Astrocyte (in vitro differentiated cells and primary cell): Measurements from ENCODE around the gene INPP5A. TPM values are rescaled to one million over a fixed set of nuclear protein-coding genes. Genes with fewer than 3 reads are reported as not detected.
"Not testable (repeated sequence)": the region's sequence is repeated elsewhere in the genome, so short reads cannot be mapped to it uniquely, and the experiment has no call there.

Experiments used
- DNase-seq: peaks from one replicate; pipeline ENCODE4 v3.0.0-alpha.2; 2010; ENCODE audit warnings: low read depth
- FAIRE-seq: peaks from 2 replicates; lab custom pipeline; 2011; peaks lifted over from hg19 to GRCh38; lab: Jason Lieb, UNC
- H2AFZ ChIP-seq: 2 replicates; pipeline ENCODE4 v1.6.0; 2012; ENCODE audit warnings: low read depth, low read length, inconsistent platforms
- H3K27ac ChIP-seq: 2 replicates; pipeline ENCODE4 v1.5.1; 2011; ENCODE audit warnings: low read depth, low read length, inconsistent platforms
- H3K27me3 ChIP-seq: 2 replicates; pipeline ENCODE4 v1.6.0; 2011; ENCODE audit warnings: low read length, inconsistent platforms; ENCODE audit not compliant: insufficient read depth
- H3K36me3 ChIP-seq: 2 replicates; pipeline ENCODE4 v1.5.1; 2011; ENCODE audit warnings: low read length, inconsistent platforms; ENCODE audit not compliant: insufficient read depth
- H3K4me1 ChIP-seq: 2 replicates; pipeline ENCODE4 v1.5.1; 2011; ENCODE audit warnings: low read length, inconsistent platforms; ENCODE audit not compliant: insufficient read depth
- H3K4me2 ChIP-seq: 2 replicates; pipeline ENCODE4 v1.6.0; 2012; ENCODE audit warnings: low read length, inconsistent platforms
- H3K4me3 ChIP-seq: 2 replicates; pipeline ENCODE4 v1.5.1; 2011; ENCODE audit warnings: low read depth, mild to moderate bottlenecking, low read length, inconsistent platforms; ENCODE audit not compliant: insufficient read depth
- H3K79me2 ChIP-seq: 2 replicates; pipeline ENCODE4 v1.6.0; 2012; ENCODE audit warnings: mild to moderate bottlenecking, low read length, inconsistent platforms; ENCODE audit not compliant: insufficient read depth
- H3K9ac ChIP-seq: 2 replicates; pipeline ENCODE4 v1.6.0; 2012; ENCODE audit warnings: mild to moderate bottlenecking, low read length, inconsistent platforms
- H3K9me3 ChIP-seq: 2 replicates; pipeline ENCODE4 v1.5.1; 2012; ENCODE audit warnings: low read depth, mild to moderate bottlenecking, low read length, inconsistent platforms; ENCODE audit not compliant: insufficient read depth
- H4K20me1 ChIP-seq: 2 replicates; pipeline ENCODE4 v1.6.0; 2012; ENCODE audit warnings: low read length, inconsistent platforms; ENCODE audit not compliant: insufficient read depth
- H3K27ac Mint-ChIP-seq: one replicate; pipeline ENCODE4 v1.8.0; 2021; ENCODE audit warnings: mild to moderate bottlenecking, mixed read lengths; ENCODE audit not compliant: unreplicated experiment
- H3K27me3 Mint-ChIP-seq: one replicate; pipeline ENCODE4 v1.8.0; 2021; ENCODE audit warnings: low read depth, mixed read lengths; ENCODE audit not compliant: unreplicated experiment
- H3K36me3 Mint-ChIP-seq: one replicate; pipeline ENCODE4 v1.8.0; 2021; ENCODE audit warnings: low read depth, mixed read lengths; ENCODE audit not compliant: unreplicated experiment
- H3K4me1 Mint-ChIP-seq: one replicate; pipeline ENCODE4 v1.8.0; 2021; ENCODE audit warnings: low read depth, mixed read lengths; ENCODE audit not compliant: unreplicated experiment
- H3K4me3 Mint-ChIP-seq: one replicate; pipeline ENCODE4 v1.8.0; 2021; ENCODE audit warnings: mild to moderate bottlenecking, moderate library complexity, mixed read lengths; ENCODE audit not compliant: unreplicated experiment
- H3K9me3 Mint-ChIP-seq: one replicate; pipeline ENCODE4 v1.8.0; 2021; ENCODE audit warnings: mild to moderate bottlenecking, mixed read lengths; ENCODE audit not compliant: unreplicated experiment
- CTCF ChIP-seq: IDR thresholded peaks from 2 replicates; pipeline ENCODE4 v1.5.1; 2011; ENCODE audit warnings: low read depth, mild to moderate bottlenecking, inconsistent platforms, low read length, moderate library complexity; ENCODE audit not compliant: insufficient read depth
- EZH2 ChIP-seq: IDR thresholded peaks from 2 replicates; pipeline ENCODE4 v1.6.1; 2012; ENCODE audit warnings: mild to moderate bottlenecking, low read length, inconsistent platforms; ENCODE audit not compliant: insufficient read depth
- total RNA-seq: library from RNA; stranded (reverse); gene quantifications from 2 replicates; pipeline ENCODE4 v1.2.1, GENCODE V29; 2021

INPP5A gene
- total RNA-seq, 1 donor from 2014 or later = 39.1 TPM

GRCh38 chr10:132671228-132672154 lies 133.9 kb downstream of the INPP5A start:
- H3K4me1 ChIP-seq = peaks cover 23% of the 10 kb centered on the region
- Mint-ChIP-seq H3K9me3 (peaks cover 2% of the 10 kb centered on the region), H3K4me1 (peaks cover 15% of the 10 kb centered on the region), H3K27me3 (no peaks in the 10 kb centered on the region), H3K36me3 (peaks cover 23% of the 10 kb centered on the region), H3K27ac (no peak overlapping the region), H3K4me3 (no peak overlapping the region)
- H3K27ac ChIP-seq = no peak overlapping the region
- H2AFZ ChIP-seq = no peak overlapping the region
- H3K4me2 ChIP-seq = no peak overlapping the region
- no peak overlapping the region for H3K9ac ChIP-seq
- no peaks in the 10 kb centered on the region for H3K27me3 ChIP-seq
- TF ChIP-seq EZH2 (no peak), CTCF (no peak)
- H4K20me1 ChIP-seq = peaks cover 10% of the 10 kb centered on the region
- no peak for FAIRE-seq
- DNase-seq = no peak
- H3K79me2 ChIP-seq = peaks cover 37% of the 10 kb centered on the region
- no peaks in the 10 kb centered on the region for H3K9me3 ChIP-seq
- no peaks in the 10 kb centered on the region for H3K36me3 ChIP-seq
- H3K4me3 ChIP-seq = no peak overlapping the region

GRCh38 chr10:132673746-132674145 lies 136.2 kb downstream of the INPP5A start:
- not testable (repeated sequence) for H3K27ac ChIP-seq, H3K4me2 ChIP-seq, H2AFZ ChIP-seq, H3K4me3 Mint-ChIP-seq, H3K27me3 ChIP-seq, FAIRE-seq, H3K9ac ChIP-seq, H3K27me3 Mint-ChIP-seq, H3K4me1 Mint-ChIP-seq, H3K27ac Mint-ChIP-seq, H3K4me1 ChIP-seq, DNase-seq, H3K36me3 ChIP-seq, H3K9me3 ChIP-seq, H3K9me3 Mint-ChIP-seq, H3K4me3 ChIP-seq
- Histone ChIP-seq H4K20me1 (peaks cover 29% of the 10 kb centered on the region), H3K79me2 (peaks cover 48% of the 10 kb centered on the region)
- peaks cover 22% of the 10 kb centered on the region for H3K36me3 Mint-ChIP-seq

- Mint-ChIP-seq H3K4me3 (no peak overlapping the region), H3K27ac (no peak overlapping the region), H3K4me1 (no peaks in the 10 kb centered on the region), H3K36me3 (peaks cover 22% of the 10 kb centered on the region), H3K9me3 (peaks cover 2% of the 10 kb centered on the region), H3K27me3 (no peaks in the 10 kb centered on the region)
- Histone ChIP-seq H3K4me3 (no peak overlapping the region), H2AFZ (no peak overlapping the region), H3K27ac (no peak overlapping the region), H3K9me3 (no peaks in the 10 kb centered on the region), H3K9ac (no peak overlapping the region), H3K4me2 (no peak overlapping the region), H4K20me1 (peaks cover 34% of the 10 kb centered on the region), H3K27me3 (no peaks in the 10 kb centered on the region), H3K36me3 (no peaks in the 10 kb centered on the region), H3K4me1 (peaks cover 6% of the 10 kb centered on the region), H3K79me2 (peaks cover 47% of the 10 kb centered on the region)
- no peak for DNase-seq
- no peak for FAIRE-seq
- TF ChIP-seq CTCF = no peak
- no peak for TF ChIP-seq EZH2
Measured at GRCh38 chr10:132674311-132674710, 136.7 kb downstream of the INPP5A start.
